ENCODE data around the gene DGKA. TPM values are rescaled to one million over a fixed set of nuclear protein-coding genes. Genes with fewer than 3 reads are reported as not detected.

Gene DGKA
- total and polyA plus RNA-seq, 2 of the 13 experiments (the other 11 are each of a cell fraction or from before 2014, with no cell fraction given), result 2.4 to 5.4 TPM

- in situ Hi-C loops (cut with HindIII; ENCODE audit: extremely low pct_ligation_motif_present, low pct_unique_long_range_greater_than_20kb), result loop anchor here (5.0 kb wide), 1 partner anchor 95 kb away; no protein-coding TSS in a partner anchor
- WGBS (ENCODE audit: low lambda C conversion rate), result under 1% methylated on average over 23 of the region's 42 CpGs
- no TSS peak for BruUV-seq (replicated peaks)
- TF ChIP-seq ZNF530 (CRISPR knock-in tag; IDR thresholded peaks at IDR 0.05; ENCODE audit: low read depth) (no peak), DPF2 (CRISPR knock-in tag; IDR thresholded peaks at IDR 0.05; ENCODE audit: borderline replicate concordance, low read depth) (no peak), TOPORS (CRISPR knock-in tag; IDR thresholded peaks at IDR 0.05) (peak; percentile 19; the same call in 1 of the 2 replicates), PLRG1 (conservative IDR thresholded peaks at IDR 0.05) (no peak), PRDM4 (CRISPR knock-in tag; IDR thresholded peaks at IDR 0.05; ENCODE audit: borderline replicate concordance) (no peak), PBX2 (CRISPR knock-in tag; IDR thresholded peaks at IDR 0.05) (no peak), ZNF430 (CRISPR knock-in tag; IDR thresholded peaks at IDR 0.05) (peak; percentile 58; the same call in 1 of the 2 replicates), GABPA (IDR thresholded peaks at IDR 0.05; ENCODE audit: low read depth, low read length) (peak; percentile 83), GABPA (CRISPR knock-in tag; IDR thresholded peaks at IDR 0.05; ENCODE audit: low read depth) (peak; percentile 96), ZBTB44 (CRISPR knock-in tag; IDR thresholded peaks at IDR 0.05) (no peak), SRSF9 (IDR thresholded peaks at IDR 0.05; ENCODE audit: borderline replicate concordance, insufficient read depth, low read depth, low read length, poor library complexity, severe bottlenecking) (no peak), HNRNPK (IDR thresholded peaks at IDR 0.05; ENCODE audit: low read depth, low read length, poor library complexity, severe bottlenecking) (no peak), HOXD1 (CRISPR knock-in tag; IDR thresholded peaks at IDR 0.05) (0 out of 2 replicates have a peak, but pooled peaks have one; percentile 38), MXD4 (CRISPR knock-in tag; IDR thresholded peaks at IDR 0.05) (0 out of 2 replicates have a peak, but pooled peaks have one; percentile 25)
Observed at GRCh38 chr12:55926738-55927587, 4.0 kb upstream of the DGKA start.

More at GRCh38 chr12:55926738-55927587, 4.0 kb upstream of the DGKA start:
- Histone ChIP-seq H2AFZ (ENCODE audit: low read length) (no peak overlapping the region), H4K20me1 (ENCODE audit: insufficient read depth, low read length) (peaks cover 12% of the 10 kb centered on the region), H3K4me2 (ENCODE audit: low read depth, low read length) (peak overlapping the region; percentile 97), H3K9ac (ENCODE audit: insufficient read depth, low read depth, low read length) (peak overlapping the region; percentile 96), H3K9me3 (ENCODE audit: low read length) (no peaks in the 10 kb centered on the region), H3K79me2 (ENCODE audit: insufficient read depth, low read length) (peaks cover 53% of the 10 kb centered on the region), H3K36me3 (replicated peaks in 1 of 2; ENCODE audit: control insufficient read depth in 1 of 2, insufficient read depth in 2 of 2, low read length in 2 of 2) (peaks cover 0 to 5% of the 10 kb centered on the region in 2 experiments; a peak in 3 of 5 replicates), H3K4me3 (replicated peaks in 1 of 3; ENCODE audit: insufficient read depth in 1 of 3, low read depth in 2 of 3, low read length in 3 of 3) (peak overlapping the region; percentile 72 to 90 (median 89)), H3K4me1 (ENCODE audit: insufficient read depth, low read length) (peaks cover 58% of the 10 kb centered on the region), H3K27ac (ENCODE audit: extremely low read length, insufficient read depth, low read length) (peak overlapping the region; percentile 96), H3K27me3 (ENCODE audit: control insufficient read depth in 1 of 2, insufficient read depth in 2 of 2, low read length in 2 of 2) (no peaks in the 10 kb centered on the region; a peak in 1 of 5 replicates)
- DNase-seq (ENCODE audit: low spot score) (peak; percentile 90), ATAC-seq (peak; percentile 73), FAIRE-seq (peak; percentile 23)
- POLR2A ChIA-PET, result interaction anchor here (0.5 to 10.5 kb wide), 20 partner anchors 8 to 206 kb away, joined by 3 to 108 read pairs (median 4); partner anchors contain the start of genes DNAJC14, ORMDL2, RAB5B and RDH5
- intact Hi-C loops (cut with micrococcal nuclease; ENCODE audit: unreplicated experiment), result loop anchor here (1.0 kb wide), 2 partner anchors 98 to 110 kb away; partner anchors contain the start of genes DNAJC14 and SARNP
- CTCF ChIA-PET (ENCODE audit: low intra/inter-chr PET ratio, low total read pairs), result interaction anchor here (1.9 kb wide), 1 partner anchor 13 kb away, joined by 8 read pairs; no protein-coding TSS in a partner anchor
